HepG2 (cell line): ENCODE measurements around the gene DNAJC12. TPM values are rescaled to one million over a fixed set of nuclear protein-coding genes. Genes with fewer than 3 reads are reported as not detected.

ENCODE experiments used
- ARID5B ChIP-seq: IDR thresholded peaks from 2 replicates; pipeline ENCODE4 v1.4.0; 2020; ENCODE audit warnings: mild to moderate bottlenecking, missing genetic modification reagents
- ATF7-NPFF ChIP-seq: sonication (generic); formaldehyde crosslinking; IDR thresholded peaks from 2 replicates; pipeline ENCODE4 v1.8.1; 2023; ENCODE audit warnings: mild to moderate bottlenecking, low read depth, missing genetic modification reagents, moderate library complexity
- CBX1 ChIP-seq: IDR thresholded peaks from one replicate; pipeline ENCODE4 v1.6.1; 2016; ENCODE audit warnings: antibody characterized with exemption, low read depth
- CHD2 ChIP-seq: IDR thresholded peaks from 2 replicates; pipeline ENCODE4 v1.6.1; 2011; ENCODE audit warnings: low read depth, low read length, improper control_type of control experiment
- GRHL1 ChIP-seq: sonication (generic); formaldehyde crosslinking; conservative IDR thresholded peaks from 2 replicates; pipeline ENCODE4 v1.8.0; 2022; ENCODE audit warnings: missing genetic modification reagents
- HDAC2 ChIP-seq: sonication (generic); formaldehyde crosslinking; IDR thresholded peaks from 2 replicates; pipeline ENCODE4 v1.4.0; 2020; ENCODE audit warnings: missing genetic modification reagents
- JDP2 ChIP-seq: sonication (generic); formaldehyde crosslinking; IDR thresholded peaks from 2 replicates; pipeline ENCODE4 v1.8.1; 2022; ENCODE audit warnings: missing genetic modification reagents, borderline replicate concordance
- KLF16 ChIP-seq, 2 experiments: sonication (generic) in 1 of 2; formaldehyde crosslinking in 1 of 2; IDR thresholded peaks; 2 replicates each; pipeline versions ENCODE4 v1.6.1 to v1.8.0; 2016 to 2023; ENCODE audit warnings: missing genetic modification reagents in 2 of 2, missing compliant biosample characterization in 1 of 2
- PRDM15 ChIP-seq: sonication (generic); formaldehyde crosslinking; IDR thresholded peaks from 2 replicates; pipeline ENCODE4 v1.4.0; 2020; ENCODE audit warnings: missing genetic modification reagents
- RBM39 ChIP-seq: fragments of 200-400 bp; formaldehyde crosslinking; IDR thresholded peaks from one replicate; pipeline ENCODE4 v1.6.1; 2018; ENCODE audit warnings: antibody characterized with exemption, mild to moderate bottlenecking, low read depth, low read length; ENCODE audit not compliant: poor library complexity, severe bottlenecking
- TERF1 ChIP-seq: sonication (generic); formaldehyde crosslinking; IDR thresholded peaks from 2 replicates; pipeline ENCODE4 v1.8.0; 2022; ENCODE audit warnings: mild to moderate bottlenecking, missing genetic modification reagents, moderate library complexity
- TFDP1 ChIP-seq: IDR thresholded peaks from 2 replicates; pipeline ENCODE4 v1.6.1; 2016; ENCODE audit warnings: missing compliant biosample characterization, missing genetic modification reagents, borderline replicate concordance
- ZMYM2 ChIP-seq: sonication (generic); formaldehyde crosslinking; IDR thresholded peaks from 2 replicates; pipeline ENCODE4 v1.8.0; 2022; ENCODE audit warnings: mild to moderate bottlenecking, missing genetic modification reagents
- ZNF549 ChIP-seq: sonication (generic); formaldehyde crosslinking; IDR thresholded peaks from 2 replicates; pipeline ENCODE4 v1.5.0; 2020; ENCODE audit warnings: missing genetic modification reagents
- polyA plus RNA-seq, 8 experiments: library from polyadenylated mRNA; depleted of rRNA in 3 of 8; stranded (reverse) in 7 of 8; unstranded in 1 of 8; fragments of >200 nt; fragmentation: Illumina TruSeq in 4 of 8; extraction: Trizol in 4 of 8; gene quantifications; 2 replicates each; pipeline versions ENCODE4 v1.2.1 to v1.2.3, GENCODE V29; 2011 to 2016; ENCODE audit warnings: low read depth in 4 of 8, missing spikeins in 1 of 8, mixed read lengths in 1 of 8; ENCODE audit not compliant: insufficient read depth in 1 of 8
- total RNA-seq, 5 experiments: library from RNA; depleted of rRNA; stranded (reverse); fragments of >200 nt; fragmentation: Illumina TruSeq; extraction: Trizol; gene quantifications; 2 replicates each; pipeline ENCODE4 v1.2.3, GENCODE V29; 2016; ENCODE audit warnings: low read depth in 1 of 5
- TF ChIP-seq, protein P1 (sequence below): sonication (generic); formaldehyde crosslinking; IDR thresholded peaks from 2 replicates; pipeline ENCODE4 v1.8.1; 2023; ENCODE audit warnings: mild to moderate bottlenecking, missing genetic modification reagents

Gene DNAJC12
- total and polyA plus RNA-seq, 2 of the 13 experiments (the other 11 are each of a cell fraction or from before 2014, with no cell fraction given) = 11.6 to 43.9 TPM

- no peak for TF ChIP-seq TERF1 (CRISPR knock-in tag)
- TF ChIP-seq GRHL1 (CRISPR knock-in tag) = no peak
- no peak for TF ChIP-seq RBM39
- peak; percentile 95 for TF ChIP-seq TFDP1 (CRISPR knock-in tag)
- TF ChIP-seq ZNF549 = peak; percentile 17; the same call in 1 of the 2 replicates
- TF ChIP-seq CHD2 = no peak
- TF ChIP-seq PRDM15 (CRISPR knock-in tag) = 0 out of 2 replicates have a peak, but pooled peaks have one; percentile 30
- TF ChIP-seq HDAC2 = peak; percentile 63; the same call in 1 of the 2 replicates
- peak; percentile 48; the same call in 1 of the 2 replicates for TF ChIP-seq ZMYM2 (CRISPR knock-in tag)
- peak in 1 of 2 experiments; percentile 88; a peak in 2 of 4 replicates for TF ChIP-seq KLF16 (CRISPR knock-in tag; IDR thresholded peaks at IDR 0.05)
- peak; percentile 82; the same call in 1 of the 2 replicates for TF ChIP-seq ATF7-NPFF (CRISPR knock-in tag)
- peak; percentile 67 for TF ChIP-seq ARID5B (CRISPR knock-in tag)
- TF ChIP-seq, protein P1, sequence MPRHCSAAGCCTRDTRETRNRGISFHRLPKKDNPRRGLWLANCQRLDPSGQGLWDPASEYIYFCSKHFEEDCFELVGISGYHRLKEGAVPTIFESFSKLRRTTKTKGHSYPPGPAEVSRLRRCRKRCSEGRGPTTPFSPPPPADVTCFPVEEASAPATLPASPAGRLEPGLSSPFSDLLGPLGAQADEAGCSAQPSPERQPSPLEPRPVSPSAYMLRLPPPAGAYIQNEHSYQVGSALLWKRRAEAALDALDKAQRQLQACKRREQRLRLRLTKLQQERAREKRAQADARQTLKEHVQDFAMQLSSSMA (CRISPR knock-in tag) = peak; percentile 64; the same call in 1 of the 2 replicates
- no peak for TF ChIP-seq JDP2 (CRISPR knock-in tag)
- TF ChIP-seq CBX1 = peak; percentile 48
Measured at GRCh38 chr10:67764012-67764822, 73.8 kb downstream of the DNAJC12 start (continued).
